Measurements from ENCODE around the gene PCDHGA12.

The PCDHGA12 gene

DNA sequence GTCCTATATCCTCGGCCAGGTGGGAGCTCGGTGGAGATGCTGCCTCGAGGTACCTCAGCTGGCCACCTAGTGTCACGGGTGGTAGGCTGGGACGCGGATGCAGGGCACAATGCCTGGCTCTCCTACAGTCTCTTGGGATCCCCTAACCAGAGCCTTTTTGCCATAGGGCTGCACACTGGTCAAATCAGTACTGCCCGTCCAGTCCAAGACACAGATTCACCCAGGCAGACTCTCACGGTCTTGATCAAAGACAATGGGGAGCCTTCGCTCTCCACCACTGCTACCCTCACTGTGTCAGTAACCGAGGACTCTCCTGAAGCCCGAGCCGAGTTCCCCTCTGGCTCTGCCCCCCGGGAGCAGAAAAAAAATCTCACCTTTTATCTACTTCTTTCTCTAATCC is 47.5 kb downstream of the PCDHGA12 start:
- Histone ChIP-seq H3K79me2 (ENCODE audit: insufficient read depth, low read depth) (no peaks in the 10 kb centered on the region), H3K36me3 (ENCODE audit: insufficient read depth) (no peaks in the 10 kb centered on the region), H2AFZ (ENCODE audit: low read depth) (no peak overlapping the region), H3K27ac (no peak overlapping the region), H3K27me3 (ENCODE audit: insufficient read depth, low read depth) (no peaks in the 10 kb centered on the region), H3K9ac (no peak overlapping the region), H3K4me1 (ENCODE audit: low read depth, poor library complexity, severe bottlenecking) (no peaks in the 10 kb centered on the region), H4K20me1 (ENCODE audit: insufficient read depth) (no peaks in the 10 kb centered on the region), H3K4me3 (IDR thresholded peaks at IDR 0.05; ENCODE audit: insufficient read depth, low read depth, low read length) (no peak overlapping the region), H3K4me2 (no peak overlapping the region)
- TF ChIP-seq CTCF (conservative IDR thresholded peaks at IDR 0.05; ENCODE audit: low read depth, low read length): no peak

DNA sequence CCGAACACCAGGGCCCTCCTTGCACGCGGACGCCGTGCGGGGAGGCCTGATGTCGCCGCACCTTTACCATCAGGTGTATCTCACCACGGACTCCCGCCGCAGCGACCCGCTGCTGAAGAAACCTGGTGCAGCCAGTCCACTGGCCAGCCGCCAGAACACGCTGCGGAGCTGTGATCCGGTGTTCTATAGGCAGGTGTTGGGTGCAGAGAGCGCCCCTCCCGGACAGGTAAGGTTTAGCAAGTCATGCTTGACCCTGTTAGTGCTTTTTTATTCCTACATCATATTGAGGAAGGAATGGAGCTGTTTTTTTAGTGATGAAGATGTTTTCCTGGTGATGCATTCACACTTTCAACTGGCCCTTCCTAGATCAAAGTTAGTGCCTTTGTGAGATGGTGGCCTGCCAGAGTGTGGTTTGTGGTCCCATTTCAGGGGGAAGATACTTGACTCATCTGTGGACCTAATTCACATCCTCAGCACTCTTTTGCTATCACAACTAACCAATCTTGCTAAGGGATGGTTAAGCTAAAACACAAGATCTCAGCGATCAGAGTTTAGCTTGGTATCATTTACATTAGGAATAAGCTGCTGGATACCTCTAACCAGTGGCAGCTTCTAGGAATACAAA is 48.1 kb downstream of the PCDHGA12 start:
- no peak overlapping the region for H3K4me3 ChIP-seq (IDR thresholded peaks at IDR 0.05; ENCODE audit: insufficient read depth, low read depth, low read length)

GRCh38 chr5:141479776-141480175 is 49.5 kb downstream of the PCDHGA12 start:
- no peaks in the 10 kb centered on the region for H3K27me3 ChIP-seq (ENCODE audit: insufficient read depth, low read depth)
- H2AFZ ChIP-seq (ENCODE audit: low read depth): no peak overlapping the region
- no peaks in the 10 kb centered on the region for H3K36me3 ChIP-seq (ENCODE audit: insufficient read depth)
- H3K9ac ChIP-seq: no peak overlapping the region
- H3K4me3 ChIP-seq (IDR thresholded peaks at IDR 0.05; ENCODE audit: insufficient read depth, low read depth, low read length): no peak overlapping the region
- no peaks in the 10 kb centered on the region for H3K79me2 ChIP-seq (ENCODE audit: insufficient read depth, low read depth)
- no peak overlapping the region for H3K27ac ChIP-seq
- no peaks in the 10 kb centered on the region for H4K20me1 ChIP-seq (ENCODE audit: insufficient read depth)
- no peak for TF ChIP-seq CTCF (conservative IDR thresholded peaks at IDR 0.05; ENCODE audit: low read depth, low read length)
- no peaks in the 10 kb centered on the region for H3K4me1 ChIP-seq (ENCODE audit: low read depth, poor library complexity, severe bottlenecking)
- H3K4me2 ChIP-seq: no peak overlapping the region

More for the DNA sequence above, 48.1 kb downstream of the PCDHGA12 start:
- H4K20me1 ChIP-seq (ENCODE audit: insufficient read depth): no peaks in the 10 kb centered on the region
- no peak overlapping the region for H2AFZ ChIP-seq (ENCODE audit: low read depth)
- H3K27me3 ChIP-seq (ENCODE audit: insufficient read depth, low read depth): no peaks in the 10 kb centered on the region
- no peak overlapping the region for H3K27ac ChIP-seq
- no peaks in the 10 kb centered on the region for H3K4me1 ChIP-seq (ENCODE audit: low read depth, poor library complexity, severe bottlenecking)
- H3K36me3 ChIP-seq (ENCODE audit: insufficient read depth): no peaks in the 10 kb centered on the region
- no peak overlapping the region for H3K4me2 ChIP-seq
- TF ChIP-seq CTCF (conservative IDR thresholded peaks at IDR 0.05; ENCODE audit: low read depth, low read length): no peak
- H3K79me2 ChIP-seq (ENCODE audit: insufficient read depth, low read depth): no peaks in the 10 kb centered on the region
- H3K9ac ChIP-seq: no peak overlapping the region
